Transverse colon (tissue), 3 donors: ENCODE results near the gene PPFIBP2.

ENCODE experiments used
- EP300 ChIP-seq: sonication (generic); formaldehyde crosslinking; IDR thresholded peaks from one replicate; pipeline ENCODE4 v1.6.1; 2017; ENCODE audit warnings: antibody characterized with exemption, low read depth
- POLR2A ChIP-seq: fragments of 450-650 bp; IDR thresholded peaks from one replicate; pipeline ENCODE4 v1.6.1; 2016; ENCODE audit warnings: antibody characterized with exemption, mild to moderate bottlenecking, moderate library complexity
- TF ChIP-seq, protein P1 (sequence below), 5 experiments: fragments of 200-600 bp in 3 of 5; fragments of 450-650 bp in 2 of 5; sonication (generic) in 3 of 5; IDR thresholded peaks; 1 replicate in 2 of 5; 2 replicates in 3 of 5; pipeline ENCODE4 v1.5.1; 2016 to 2017; ENCODE audit warnings: antibody characterized with exemption in 5 of 5, inconsistent platforms in 3 of 5, mild to moderate bottlenecking in 2 of 5, moderate library complexity in 1 of 5

DNA sequence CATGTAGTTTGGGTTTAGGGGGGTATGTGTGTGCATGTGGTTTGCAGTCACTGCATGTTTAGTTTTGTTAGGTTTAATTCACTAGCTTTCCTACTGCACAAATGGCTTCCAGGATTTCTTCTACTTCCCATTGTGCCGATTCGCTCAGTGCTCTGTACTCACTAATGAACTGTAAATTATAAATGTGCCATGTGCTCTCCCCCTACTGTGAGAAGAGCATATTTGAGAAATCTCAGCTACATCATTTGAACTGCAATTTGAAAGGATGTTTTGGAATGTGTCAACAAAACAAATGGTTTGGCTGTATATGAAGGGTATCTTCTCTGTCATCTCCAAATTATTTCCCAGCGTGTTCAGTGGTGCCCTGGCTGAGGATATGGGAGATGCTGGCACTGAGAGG lies 131.4 kb downstream of the PPFIBP2 start:
- TF ChIP-seq EP300 (no peak), POLR2A (no peak)
- TF ChIP-seq, protein P1, sequence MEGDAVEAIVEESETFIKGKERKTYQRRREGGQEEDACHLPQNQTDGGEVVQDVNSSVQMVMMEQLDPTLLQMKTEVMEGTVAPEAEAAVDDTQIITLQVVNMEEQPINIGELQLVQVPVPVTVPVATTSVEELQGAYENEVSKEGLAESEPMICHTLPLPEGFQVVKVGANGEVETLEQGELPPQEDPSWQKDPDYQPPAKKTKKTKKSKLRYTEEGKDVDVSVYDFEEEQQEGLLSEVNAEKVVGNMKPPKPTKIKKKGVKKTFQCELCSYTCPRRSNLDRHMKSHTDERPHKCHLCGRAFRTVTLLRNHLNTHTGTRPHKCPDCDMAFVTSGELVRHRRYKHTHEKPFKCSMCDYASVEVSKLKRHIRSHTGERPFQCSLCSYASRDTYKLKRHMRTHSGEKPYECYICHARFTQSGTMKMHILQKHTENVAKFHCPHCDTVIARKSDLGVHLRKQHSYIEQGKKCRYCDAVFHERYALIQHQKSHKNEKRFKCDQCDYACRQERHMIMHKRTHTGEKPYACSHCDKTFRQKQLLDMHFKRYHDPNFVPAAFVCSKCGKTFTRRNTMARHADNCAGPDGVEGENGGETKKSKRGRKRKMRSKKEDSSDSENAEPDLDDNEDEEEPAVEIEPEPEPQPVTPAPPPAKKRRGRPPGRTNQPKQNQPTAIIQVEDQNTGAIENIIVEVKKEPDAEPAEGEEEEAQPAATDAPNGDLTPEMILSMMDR (IDR thresholded peaks at IDR 0.05), result no peak
